Measurements from ENCODE around the gene GALNT2.

GALNT2 gene

GRCh38 chr1:230310381-230311163 is 243.5 kb downstream of the GALNT2 start:
- DNase-seq: no peak

- DNase-seq: no peak
These were observed 245.6 kb downstream of the GALNT2 start for GRCh38 chr1:230312676-230313075.

GRCh38 chr1:230313453-230314141 is 246.6 kb downstream of the GALNT2 start:
- DNase-seq: no peak

DNA sequence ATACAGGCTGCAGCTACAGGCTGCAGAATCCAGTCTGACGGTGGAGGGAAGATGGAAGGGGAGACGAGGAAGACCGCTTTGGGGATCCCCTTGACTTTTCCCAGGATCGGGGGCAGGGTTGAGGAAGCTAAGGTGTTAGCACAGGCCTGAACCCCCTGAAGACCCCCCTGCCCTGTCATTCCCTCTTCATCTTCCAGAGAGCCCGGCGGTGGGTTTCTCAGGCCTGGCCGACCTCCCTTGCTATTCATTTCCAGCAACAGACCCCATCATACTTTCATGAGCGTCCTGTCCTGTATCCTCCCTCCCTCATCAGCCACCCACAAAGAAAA is 247.1 kb downstream of the GALNT2 start:
- no peak for DNase-seq

- DNase-seq: no peak
These were observed 248.1 kb downstream of the GALNT2 start for GRCh38 chr1:230315099-230315498.

DNA sequence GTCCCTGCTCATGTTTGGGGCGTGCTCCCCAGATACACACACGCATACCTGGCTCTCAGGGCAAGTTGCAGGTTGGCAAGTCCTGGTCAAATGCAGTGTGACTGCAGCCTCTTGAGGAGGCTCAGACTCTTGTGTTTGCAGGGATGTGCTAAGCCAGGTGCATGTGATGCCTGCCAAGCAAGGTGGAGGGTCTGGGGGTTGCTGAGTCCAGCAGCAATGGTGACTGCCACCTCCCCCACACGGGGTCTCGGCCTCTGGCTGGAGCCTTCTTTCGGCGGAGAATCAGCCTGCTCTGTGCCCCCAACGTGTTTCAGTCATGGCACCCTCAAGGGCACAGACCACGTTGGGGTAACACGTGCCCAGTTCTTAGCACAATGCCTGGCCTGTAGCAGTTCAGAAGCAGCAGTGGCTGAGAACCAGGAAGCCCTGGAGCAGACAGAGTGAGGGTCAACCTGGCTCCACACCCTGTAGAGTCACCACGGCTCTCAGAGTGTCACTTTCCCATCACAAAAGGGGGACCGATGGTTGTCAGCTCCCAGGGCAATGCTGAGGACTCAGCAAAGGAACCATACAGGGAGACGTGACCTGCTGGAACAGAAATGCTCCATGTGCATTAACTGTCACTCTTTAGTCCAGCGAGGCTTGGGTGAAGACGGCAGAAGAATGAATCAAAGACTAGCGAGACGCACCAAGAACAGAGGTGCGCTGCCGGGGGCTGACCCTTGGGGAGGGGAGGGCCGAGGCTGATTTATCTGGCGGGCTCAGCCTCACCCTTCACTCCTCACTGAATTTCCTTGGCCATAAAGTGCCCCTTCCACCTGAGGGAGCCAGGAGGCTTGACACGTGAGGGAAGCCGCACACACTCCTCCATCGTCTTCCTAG is 250.1 kb downstream of the GALNT2 start:
- DNase-seq: no peak

DNA sequence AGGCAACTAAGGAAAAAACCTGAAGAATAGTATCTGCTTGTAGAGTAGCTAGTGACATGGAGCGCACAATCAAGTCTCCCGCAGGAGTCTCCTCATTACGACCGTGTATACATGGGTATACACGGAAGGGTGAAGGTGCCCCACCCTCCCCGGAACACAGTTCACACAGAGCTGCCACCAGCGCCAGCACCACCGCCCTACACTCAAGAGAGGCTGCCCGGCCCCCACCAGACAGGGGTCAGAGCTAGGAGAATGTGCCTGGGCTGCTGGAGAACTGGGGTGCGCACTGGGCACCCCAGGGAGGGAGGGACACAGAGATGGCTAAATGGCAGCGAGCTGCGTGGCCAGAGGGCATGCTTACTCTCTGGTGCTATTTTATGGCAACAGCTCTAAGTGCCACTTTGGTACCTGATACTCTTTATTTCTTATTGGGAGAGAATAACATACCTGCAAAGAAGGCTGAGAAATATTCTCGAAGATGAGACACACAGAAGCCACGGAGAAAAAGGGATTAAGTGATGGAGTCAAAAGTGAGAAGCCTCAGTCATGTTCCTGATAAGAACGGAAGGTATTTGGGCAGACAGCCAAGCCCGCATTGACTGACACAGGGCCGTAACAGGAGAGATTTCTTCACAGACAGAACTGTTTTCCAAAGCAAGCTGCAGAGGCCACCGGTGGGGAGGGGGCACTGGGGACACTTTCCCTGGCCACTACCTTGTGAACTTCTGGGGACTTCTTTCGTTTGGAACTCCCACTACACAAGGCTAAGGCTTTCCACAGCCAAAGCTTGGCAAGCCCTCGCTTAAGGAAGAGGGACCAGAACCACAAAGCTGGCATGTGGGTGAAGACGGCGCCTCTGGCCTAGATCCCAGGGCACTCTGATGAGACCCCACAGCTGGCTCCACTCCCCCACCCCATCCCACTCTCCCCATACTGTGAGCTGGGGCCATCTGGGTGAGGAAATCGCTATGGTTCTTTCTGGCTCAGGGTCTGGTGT is 251.1 kb downstream of the GALNT2 start:
- no peak for DNase-seq

DNA sequence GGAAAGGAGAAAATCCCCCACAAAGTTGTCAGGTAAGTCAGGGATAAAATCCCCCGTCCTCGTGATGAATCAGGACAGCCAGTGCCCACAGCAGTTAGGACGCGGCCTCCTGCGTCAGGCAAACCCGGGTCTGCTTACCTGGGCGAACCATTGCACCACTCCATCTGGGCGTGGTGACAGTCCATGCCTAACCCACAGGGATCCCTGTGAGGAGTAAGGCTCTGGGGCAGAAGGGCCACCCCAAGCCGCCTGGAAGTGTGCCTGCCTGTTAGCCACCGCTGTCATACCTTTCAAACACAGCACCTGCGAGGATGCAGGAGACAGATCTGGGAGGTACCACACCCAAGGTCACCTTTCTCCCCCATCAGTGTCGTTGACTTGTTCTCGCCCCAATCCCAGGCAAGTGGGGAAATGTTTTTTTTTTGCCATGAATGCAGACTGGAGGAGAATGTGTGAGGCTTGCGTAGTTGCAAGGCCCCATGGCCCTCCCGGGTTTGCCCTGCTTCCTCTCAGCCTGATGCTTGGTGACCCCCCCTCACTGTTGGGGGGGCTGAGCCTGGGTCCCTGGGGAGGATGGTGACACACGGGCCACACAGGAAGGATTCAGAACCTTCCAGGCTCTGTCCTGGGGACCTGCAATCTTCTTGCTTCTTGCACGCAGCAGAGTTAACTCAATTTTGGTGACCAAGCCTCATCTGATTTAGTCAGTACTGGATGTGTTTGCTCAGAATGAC is 252.1 kb downstream of the GALNT2 start:
- no peak for DNase-seq

- DNase-seq: no peak
These were observed 253.8 kb downstream of the GALNT2 start for GRCh38 chr1:230320804-230321203.

DNA sequence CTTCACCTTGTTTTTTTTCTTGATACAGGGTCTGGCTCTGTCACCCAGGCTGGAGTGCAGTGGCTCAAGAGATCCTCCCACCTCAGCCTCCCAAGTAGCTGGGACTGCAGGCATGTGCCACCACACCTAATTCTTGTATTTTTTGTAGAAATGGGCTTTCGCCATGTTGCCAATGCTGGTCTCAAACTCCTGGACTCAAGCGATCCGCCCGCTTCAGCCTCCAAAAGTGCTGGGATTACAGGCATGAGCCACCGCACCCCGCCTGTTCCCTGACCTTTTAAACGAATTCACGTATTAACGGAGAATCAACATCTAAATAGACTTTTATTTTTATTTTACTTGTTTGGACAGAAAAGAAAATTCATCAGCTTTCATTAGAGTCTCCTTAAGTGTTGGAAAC is 254.3 kb downstream of the GALNT2 start:
- no peak for DNase-seq

DNA sequence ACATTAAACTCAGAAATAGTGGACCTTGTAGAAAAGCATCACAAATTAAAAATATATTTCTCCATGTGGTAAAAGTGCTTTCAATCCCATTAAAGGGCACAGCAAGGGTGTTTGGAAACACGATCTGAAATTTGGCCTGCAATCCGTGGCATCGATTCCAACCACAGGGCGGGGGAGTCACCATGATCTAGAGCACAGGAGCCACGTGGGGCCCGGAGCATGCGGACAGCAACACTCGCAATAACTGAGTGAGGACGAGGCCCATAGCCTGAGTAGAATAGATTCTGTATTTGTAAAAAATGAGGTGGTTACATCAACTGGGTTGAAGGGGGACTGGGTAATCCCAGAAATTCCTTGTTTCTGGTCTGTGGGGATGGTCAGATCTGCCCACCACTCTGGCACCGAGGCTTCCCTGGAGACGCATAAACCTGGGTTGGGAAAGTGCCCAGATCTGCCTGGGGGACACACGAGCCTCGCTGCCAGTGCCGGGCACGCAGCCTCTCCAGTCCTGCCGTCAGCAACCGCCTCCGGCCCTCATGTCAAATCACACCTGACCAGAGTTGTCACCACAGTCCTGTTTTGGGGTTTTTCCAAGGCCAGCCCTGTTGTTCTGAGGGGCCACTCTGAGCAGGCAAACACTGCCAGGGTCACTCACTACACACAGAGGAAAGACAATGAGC is 254.8 kb downstream of the GALNT2 start:
- DNase-seq: no peak

- no peak for DNase-seq
These were observed 255.4 kb downstream of the GALNT2 start for GRCh38 chr1:230322421-230322756.

DNA sequence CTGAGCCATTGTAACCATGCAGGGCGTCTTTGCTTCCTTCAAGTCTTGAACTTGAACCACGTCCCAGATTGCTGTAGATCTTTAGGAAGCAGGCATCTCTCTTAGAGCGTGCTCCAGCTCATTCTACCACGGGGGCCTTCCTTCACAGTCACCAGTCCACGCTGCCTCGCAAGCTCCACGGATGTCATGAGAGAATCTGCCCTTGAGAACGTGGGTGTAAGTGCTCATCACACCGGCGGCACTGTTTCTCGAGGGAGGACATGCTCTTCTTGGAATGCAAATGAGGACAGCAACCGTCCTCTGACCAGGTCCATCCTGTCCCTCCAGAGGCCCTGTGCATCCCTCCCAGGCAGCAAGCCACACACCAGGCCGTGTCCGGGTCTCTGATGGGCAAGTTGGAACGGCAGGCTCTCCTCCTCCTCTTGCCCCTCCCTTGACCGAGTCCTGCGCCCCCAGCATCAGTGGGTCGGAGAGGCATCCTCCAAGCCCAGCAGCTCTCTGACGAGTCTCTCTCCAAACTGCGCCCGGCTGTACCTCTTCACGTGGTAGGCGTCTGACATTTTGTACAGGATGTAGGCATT is 256.0 kb downstream of the GALNT2 start:
- no peak for DNase-seq

GRCh38 chr1:230323686-230324085 is 256.6 kb downstream of the GALNT2 start:
- no peak for DNase-seq

DNA sequence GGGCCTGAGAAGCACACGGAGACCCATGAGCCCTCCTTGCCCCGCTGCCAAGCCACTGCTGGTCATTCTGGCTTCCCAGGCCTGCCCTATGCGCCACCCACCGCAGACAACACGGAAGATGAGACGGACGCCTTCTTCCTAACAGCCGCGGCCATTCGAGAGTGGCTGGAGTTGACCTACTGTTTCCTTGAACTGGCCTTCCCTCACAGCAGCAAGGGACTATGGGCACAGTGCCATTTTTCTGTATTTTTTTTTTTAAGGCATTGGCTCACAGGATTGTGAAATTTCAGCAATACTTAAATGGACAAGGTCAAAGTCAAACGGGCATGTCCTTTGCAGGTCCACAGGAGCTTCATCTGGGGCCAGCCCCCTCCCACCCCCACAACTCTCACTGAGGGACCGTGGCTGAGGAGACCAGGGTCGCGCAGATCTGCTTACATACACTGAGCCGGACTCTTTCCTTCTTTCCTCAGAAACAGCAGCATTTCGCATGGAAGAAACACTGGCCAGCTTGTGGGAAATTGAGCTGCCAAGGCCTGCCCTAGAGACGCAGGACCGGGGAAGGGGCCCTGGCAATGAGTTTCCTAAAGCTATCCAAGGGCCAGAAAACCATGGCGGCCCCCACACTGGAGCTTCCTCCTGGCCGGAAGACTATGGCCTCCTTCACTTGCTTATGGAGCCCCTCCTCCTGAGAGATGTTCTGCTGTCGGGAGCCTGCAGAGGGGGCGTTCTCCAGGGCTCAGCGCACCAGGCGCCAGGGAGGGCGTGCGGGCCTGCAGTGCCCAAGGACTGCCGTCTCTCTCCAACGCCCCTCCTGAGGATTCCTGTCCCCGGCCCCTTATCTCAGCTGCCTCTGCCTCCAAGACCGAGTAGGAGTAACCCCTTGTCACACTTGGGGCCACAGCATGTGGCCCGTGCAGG is 260.2 kb downstream of the GALNT2 start:
- no peak for DNase-seq

DNA sequence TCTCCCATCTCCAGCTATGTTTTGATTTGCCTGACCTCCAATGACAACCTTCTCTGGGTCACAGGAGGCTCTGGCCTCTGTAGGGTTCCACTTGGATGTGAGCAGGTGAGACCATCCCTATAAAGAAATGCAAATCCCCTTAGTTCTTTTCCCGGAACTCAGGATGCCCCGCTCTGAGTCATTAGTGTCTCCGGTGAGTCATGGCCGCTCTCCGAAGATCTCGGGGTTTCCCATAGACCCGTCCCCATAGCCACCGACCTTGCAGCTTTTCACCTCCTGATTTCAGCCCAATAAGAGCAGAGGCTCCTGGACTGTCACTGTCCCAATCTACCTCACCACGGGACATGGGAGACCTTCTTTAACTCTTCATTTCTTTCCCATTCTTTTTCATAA is 260.9 kb downstream of the GALNT2 start:
- DNase-seq: no peak

GRCh38 chr1:230328342-230329015 is 261.4 kb downstream of the GALNT2 start:
- DNase-seq: no peak

DNA sequence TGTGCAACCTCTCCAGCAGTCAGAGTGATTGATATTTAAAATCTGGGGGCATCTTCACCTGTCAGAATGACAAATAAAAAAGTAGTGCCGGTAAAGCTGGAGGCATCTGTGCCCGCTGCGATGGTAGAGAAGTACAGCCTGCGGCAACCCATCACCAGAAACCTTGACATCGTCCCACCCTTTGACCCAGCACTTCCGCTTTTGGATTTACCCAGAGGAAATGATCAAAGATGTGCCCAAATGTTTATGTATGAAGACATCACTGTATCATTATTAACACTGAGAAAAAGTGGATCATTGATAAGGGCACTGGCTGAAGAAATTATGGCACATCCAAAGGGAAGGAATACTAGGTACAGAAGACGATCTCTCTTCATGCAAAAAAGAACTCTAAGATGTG is 263.1 kb downstream of the GALNT2 start:
- no peak for DNase-seq
